ENCODE results near the gene SOCS7.

Gene SOCS7

DNA sequence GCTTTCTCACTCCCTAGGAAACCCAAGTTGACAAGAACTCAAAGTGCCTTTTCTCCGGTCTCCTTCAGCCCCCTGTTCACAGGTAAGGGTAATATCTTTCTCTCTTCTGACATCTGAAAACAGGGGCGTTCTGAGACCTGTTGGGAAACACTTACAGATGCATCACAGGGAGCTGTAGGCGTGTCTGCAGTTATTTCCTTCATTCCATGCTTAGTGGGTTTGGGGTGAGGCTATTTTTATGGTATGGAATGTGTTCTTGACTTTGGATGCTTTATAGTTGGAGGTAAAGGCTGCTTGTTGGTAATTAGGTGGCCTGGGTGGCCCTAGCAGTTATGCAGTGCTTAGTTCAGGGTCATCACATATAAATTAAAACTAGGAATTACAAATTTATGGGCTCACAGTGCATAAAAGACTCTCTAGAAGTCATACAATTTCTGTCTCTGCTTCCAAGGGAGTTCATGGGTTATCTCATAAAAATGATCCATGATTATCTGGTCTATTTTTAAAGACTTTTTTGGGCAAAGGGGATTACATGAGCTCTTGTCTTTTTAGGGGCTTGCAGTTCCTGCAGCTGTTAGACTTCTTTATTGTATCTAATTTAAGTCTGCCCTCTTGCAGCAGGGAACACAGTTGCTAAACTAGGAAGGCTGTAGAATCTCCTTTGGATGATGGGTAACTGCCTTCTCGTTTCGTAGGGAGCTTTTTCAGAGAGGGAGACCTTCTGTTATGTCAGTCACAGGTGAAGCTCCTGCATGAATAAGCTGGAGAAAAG is 10.2 kb downstream of the SOCS7 start:
- Histone ChIP-seq H3F3A (ENCODE audit: control insufficient read depth, insufficient read depth) (no peaks in the 10 kb centered on the region), H3K9me2 (replicated peaks; ENCODE audit: control insufficient read depth, low read length) (no peaks in the 10 kb centered on the region), H4K20me1 (ENCODE audit: control insufficient read depth, insufficient read depth, low read depth, low read length) (no peaks in the 10 kb centered on the region; the same call in 1 of the 2 replicates), H3K4me3 (ENCODE audit: low read length) (no peak overlapping the region), H3K4me1 (ENCODE audit: control insufficient read depth, low read length) (no peaks in the 10 kb centered on the region), H3K36me3 (ENCODE audit: control insufficient read depth, low read length) (peaks cover 9% of the 10 kb centered on the region), H3K4me2 (ENCODE audit: low read length) (no peak overlapping the region), H3K79me2 (ENCODE audit: control insufficient read depth, low read length) (peaks cover 21% of the 10 kb centered on the region), H3K9me3 (ENCODE audit: control insufficient read depth, insufficient read depth, low read length) (no peaks in the 10 kb centered on the region), H3K27me3 (ENCODE audit: control insufficient read depth, low read length) (no peaks in the 10 kb centered on the region), H3K27ac (ENCODE audit: low read depth, low read length) (no peak overlapping the region)
- TF ChIP-seq EZH2phosphoT487 (IDR thresholded peaks at IDR 0.05; ENCODE audit: borderline replicate concordance, low read length) = no peak
- TF ChIP-seq, protein P1, sequence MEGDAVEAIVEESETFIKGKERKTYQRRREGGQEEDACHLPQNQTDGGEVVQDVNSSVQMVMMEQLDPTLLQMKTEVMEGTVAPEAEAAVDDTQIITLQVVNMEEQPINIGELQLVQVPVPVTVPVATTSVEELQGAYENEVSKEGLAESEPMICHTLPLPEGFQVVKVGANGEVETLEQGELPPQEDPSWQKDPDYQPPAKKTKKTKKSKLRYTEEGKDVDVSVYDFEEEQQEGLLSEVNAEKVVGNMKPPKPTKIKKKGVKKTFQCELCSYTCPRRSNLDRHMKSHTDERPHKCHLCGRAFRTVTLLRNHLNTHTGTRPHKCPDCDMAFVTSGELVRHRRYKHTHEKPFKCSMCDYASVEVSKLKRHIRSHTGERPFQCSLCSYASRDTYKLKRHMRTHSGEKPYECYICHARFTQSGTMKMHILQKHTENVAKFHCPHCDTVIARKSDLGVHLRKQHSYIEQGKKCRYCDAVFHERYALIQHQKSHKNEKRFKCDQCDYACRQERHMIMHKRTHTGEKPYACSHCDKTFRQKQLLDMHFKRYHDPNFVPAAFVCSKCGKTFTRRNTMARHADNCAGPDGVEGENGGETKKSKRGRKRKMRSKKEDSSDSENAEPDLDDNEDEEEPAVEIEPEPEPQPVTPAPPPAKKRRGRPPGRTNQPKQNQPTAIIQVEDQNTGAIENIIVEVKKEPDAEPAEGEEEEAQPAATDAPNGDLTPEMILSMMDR (IDR thresholded peaks at IDR 0.05; ENCODE audit: low read depth, low read length, poor library complexity, severe bottlenecking) = no peak

DNA sequence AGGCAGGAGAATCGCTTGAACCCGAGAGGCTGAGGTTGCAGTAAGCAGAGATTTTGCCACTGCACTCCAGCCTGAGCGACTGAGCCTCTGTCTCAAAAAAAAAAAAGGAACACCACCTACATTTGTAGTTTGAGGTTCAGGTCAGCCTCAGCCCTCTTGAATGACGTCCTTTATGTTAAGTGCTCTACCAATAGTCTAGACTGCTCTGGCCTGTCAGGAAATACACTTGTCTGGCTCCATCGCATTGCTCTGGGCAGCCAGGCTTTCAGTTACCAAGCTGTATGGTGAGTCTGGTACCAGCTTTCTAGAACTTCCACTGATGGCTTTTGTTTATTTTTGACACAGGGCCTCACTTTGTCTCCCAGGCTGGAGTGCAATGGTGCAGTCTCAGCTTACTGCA is 11.4 kb downstream of the SOCS7 start:
- no peak overlapping the region for H3K4me2 ChIP-seq (ENCODE audit: low read length)
- no peaks in the 10 kb centered on the region for H3F3A ChIP-seq (ENCODE audit: control insufficient read depth, insufficient read depth)
- H3K27ac ChIP-seq (ENCODE audit: low read depth, low read length) = no peak overlapping the region
- no peaks in the 10 kb centered on the region for H3K9me2 ChIP-seq (replicated peaks; ENCODE audit: control insufficient read depth, low read length)
- H3K4me1 ChIP-seq (ENCODE audit: control insufficient read depth, low read length) = no peaks in the 10 kb centered on the region
- peaks cover 12% of the 10 kb centered on the region for H3K36me3 ChIP-seq (ENCODE audit: control insufficient read depth, low read length)
- H4K20me1 ChIP-seq (ENCODE audit: control insufficient read depth, insufficient read depth, low read depth, low read length) = no peaks in the 10 kb centered on the region; the same call in 1 of the 2 replicates
- no peak overlapping the region for H3K4me3 ChIP-seq (ENCODE audit: low read length)
- no peaks in the 10 kb centered on the region for H3K9me3 ChIP-seq (ENCODE audit: control insufficient read depth, insufficient read depth, low read length)
- TF ChIP-seq, protein P1 (IDR thresholded peaks at IDR 0.05; ENCODE audit: low read depth, low read length, poor library complexity, severe bottlenecking) = no peak
- no peak for TF ChIP-seq EZH2phosphoT487 (IDR thresholded peaks at IDR 0.05; ENCODE audit: borderline replicate concordance, low read length)
- H3K79me2 ChIP-seq (ENCODE audit: control insufficient read depth, low read length) = peaks cover 9% of the 10 kb centered on the region
- no peaks in the 10 kb centered on the region for H3K27me3 ChIP-seq (ENCODE audit: control insufficient read depth, low read length)

DNA sequence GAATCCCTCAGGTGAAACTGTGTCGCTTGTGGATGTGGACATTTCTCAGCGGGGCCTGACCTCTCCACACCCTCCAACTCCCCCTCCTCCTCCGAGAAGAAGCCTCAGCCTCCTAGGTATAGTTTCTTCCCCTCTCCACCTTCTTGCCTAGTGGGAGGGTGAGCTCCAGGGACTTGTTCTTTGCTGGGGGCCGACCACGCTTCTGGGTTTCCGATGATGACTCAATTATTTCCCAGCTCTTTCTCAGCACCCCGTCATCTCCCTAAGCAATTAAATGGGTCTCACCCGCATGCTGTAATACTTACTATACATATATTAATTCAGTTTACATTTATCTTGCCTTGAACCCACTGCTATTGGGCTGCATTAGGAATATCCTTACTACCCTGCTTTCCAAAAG is 13.1 kb downstream of the SOCS7 start:
- no peak for TF ChIP-seq EZH2phosphoT487 (IDR thresholded peaks at IDR 0.05; ENCODE audit: borderline replicate concordance, low read length)
- TF ChIP-seq, protein P1 (IDR thresholded peaks at IDR 0.05; ENCODE audit: low read depth, low read length, poor library complexity, severe bottlenecking) = no peak
- Histone ChIP-seq H3F3A (ENCODE audit: control insufficient read depth, insufficient read depth) (no peaks in the 10 kb centered on the region), H3K4me2 (ENCODE audit: low read length) (no peak overlapping the region), H3K79me2 (ENCODE audit: control insufficient read depth, low read length) (peaks cover 4% of the 10 kb centered on the region; the same call in 1 of the 2 replicates), H3K4me1 (ENCODE audit: control insufficient read depth, low read length) (no peaks in the 10 kb centered on the region), H3K27ac (ENCODE audit: low read depth, low read length) (no peak overlapping the region), H3K27me3 (ENCODE audit: control insufficient read depth, low read length) (no peaks in the 10 kb centered on the region), H3K9me2 (replicated peaks; ENCODE audit: control insufficient read depth, low read length) (no peaks in the 10 kb centered on the region), H3K36me3 (ENCODE audit: control insufficient read depth, low read length) (peaks cover 12% of the 10 kb centered on the region), H4K20me1 (ENCODE audit: control insufficient read depth, insufficient read depth, low read depth, low read length) (no peaks in the 10 kb centered on the region; the same call in 1 of the 2 replicates), H3K4me3 (ENCODE audit: low read length) (no peak overlapping the region), H3K9me3 (ENCODE audit: control insufficient read depth, insufficient read depth, low read length) (no peaks in the 10 kb centered on the region)
